ENCODE data around the gene EIF2AK3. TPM values are rescaled to one million over a fixed set of nuclear protein-coding genes. Genes with fewer than 3 reads are reported as not detected.

EIF2AK3 gene
- total and polyA plus RNA-seq, 2 of the 4 experiments (the other 2 are of a cell fraction) = 7.9 to 22.8 TPM

DNA sequence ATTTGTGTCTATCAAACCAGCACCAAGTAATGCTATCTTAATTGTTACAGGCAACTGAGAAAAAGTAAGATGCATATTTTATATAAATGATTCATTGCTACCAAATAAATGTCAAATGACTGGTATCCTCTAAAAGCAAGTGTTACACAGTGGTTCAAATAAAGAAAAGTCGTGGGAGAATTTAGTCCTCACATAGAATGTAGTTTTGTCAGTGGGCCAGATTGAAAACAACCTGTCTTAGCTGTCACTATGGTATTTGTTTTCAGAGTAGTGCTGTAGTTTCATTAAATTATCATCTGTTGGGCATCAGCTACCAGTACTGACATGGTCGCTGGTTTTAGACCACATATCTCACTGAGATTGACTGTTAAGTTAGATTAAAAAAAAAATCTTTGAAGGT lies 10.2 kb upstream of the EIF2AK3 start:
- Histone ChIP-seq H3K4me3 (ENCODE audit: insufficient read depth, low read depth, low read length) (no peak overlapping the region), H2AFZ (replicated peaks; ENCODE audit: low read length, poor library complexity) (no peak overlapping the region), H3K4me1 (ENCODE audit: control insufficient read depth, insufficient read depth, low read length) (no peaks in the 10 kb centered on the region), H2BK15ac (ENCODE audit: low read depth, low read length) (no peak overlapping the region), H3K27ac (ENCODE audit: insufficient read depth, low read length) (no peak overlapping the region), H4K5ac (ENCODE audit: low read depth, low read length) (no peak overlapping the region), H3K23ac (ENCODE audit: low read depth, low read length) (no peak overlapping the region), H3K4me2 (ENCODE audit: low read depth, low read length) (no peak overlapping the region), H2BK5ac (ENCODE audit: low read depth, low read length, poor library complexity, severe bottlenecking) (no peak overlapping the region), H2BK20ac (ENCODE audit: low read depth, low read length) (no peak overlapping the region), H3K18ac (ENCODE audit: low read depth, low read length) (no peak overlapping the region), H2AK5ac (ENCODE audit: low read depth, low read length) (no peak overlapping the region), H3K27me3 (ENCODE audit: control insufficient read depth, insufficient read depth, low read length) (peaks cover 11% of the 10 kb centered on the region; the same call in 1 of the 2 replicates), H3K79me1 (ENCODE audit: low read depth in 1 of 2, low read length in 2 of 2) (no peaks in the 10 kb centered on the region), H4K91ac (ENCODE audit: insufficient read depth, low read depth, low read length) (no peak overlapping the region), H3K9ac (ENCODE audit: low read depth, low read length) (no peak overlapping the region), H3K14ac (replicated peaks; ENCODE audit: low read depth, low read length) (no peak overlapping the region), H2AK9ac (replicated peaks; ENCODE audit: low read depth, low read length, poor library complexity) (no peak overlapping the region), H3K56ac (ENCODE audit: extremely low read depth, insufficient read depth, low read length) (no peak overlapping the region), H3K9me1 (ENCODE audit: insufficient read depth, low read length) (no peaks in the 10 kb centered on the region), H3K9me3 (ENCODE audit: control insufficient read depth, insufficient read depth, low read length) (peaks cover 5% of the 10 kb centered on the region), H2BK120ac (ENCODE audit: low read depth, low read length) (no peak overlapping the region), H4K8ac (ENCODE audit: low read depth in 2 of 2, low read length in 2 of 2) (no peak overlapping the region), H3K4ac (ENCODE audit: low read depth, low read length) (no peak overlapping the region), H4K20me1 (ENCODE audit: insufficient read depth, low read length) (no peaks in the 10 kb centered on the region), H3K36me3 (ENCODE audit: control insufficient read depth, insufficient read depth, low read length) (no peaks in the 10 kb centered on the region)
- CTCF ChIA-PET = interaction anchor here (1.1 kb wide), 1 partner anchor 34 kb away, joined by 3 read pairs; no protein-coding TSS in a partner anchor
- POLR2A ChIA-PET (ENCODE audit: unreplicated experiment) = no interaction called here
- DNase-seq (no peak), ATAC-seq (ENCODE audit: low read depth) (no peak)
- no CpG with 5 or more reads among the region's 2 CpGs for WGBS, 2 experiments (ENCODE audit: extremely low coverage in 2 of 2, insufficient read length in 1 of 2)
- in situ Hi-C loops (cut with MboI; ENCODE audit: low sequenced_read_pairs) = no loop called here
- intact Hi-C loops (cut with micrococcal nuclease) = no loop called here
- TF ChIP-seq, protein P1, sequence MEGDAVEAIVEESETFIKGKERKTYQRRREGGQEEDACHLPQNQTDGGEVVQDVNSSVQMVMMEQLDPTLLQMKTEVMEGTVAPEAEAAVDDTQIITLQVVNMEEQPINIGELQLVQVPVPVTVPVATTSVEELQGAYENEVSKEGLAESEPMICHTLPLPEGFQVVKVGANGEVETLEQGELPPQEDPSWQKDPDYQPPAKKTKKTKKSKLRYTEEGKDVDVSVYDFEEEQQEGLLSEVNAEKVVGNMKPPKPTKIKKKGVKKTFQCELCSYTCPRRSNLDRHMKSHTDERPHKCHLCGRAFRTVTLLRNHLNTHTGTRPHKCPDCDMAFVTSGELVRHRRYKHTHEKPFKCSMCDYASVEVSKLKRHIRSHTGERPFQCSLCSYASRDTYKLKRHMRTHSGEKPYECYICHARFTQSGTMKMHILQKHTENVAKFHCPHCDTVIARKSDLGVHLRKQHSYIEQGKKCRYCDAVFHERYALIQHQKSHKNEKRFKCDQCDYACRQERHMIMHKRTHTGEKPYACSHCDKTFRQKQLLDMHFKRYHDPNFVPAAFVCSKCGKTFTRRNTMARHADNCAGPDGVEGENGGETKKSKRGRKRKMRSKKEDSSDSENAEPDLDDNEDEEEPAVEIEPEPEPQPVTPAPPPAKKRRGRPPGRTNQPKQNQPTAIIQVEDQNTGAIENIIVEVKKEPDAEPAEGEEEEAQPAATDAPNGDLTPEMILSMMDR (conservative IDR thresholded peaks at IDR 0.05; ENCODE audit: low read depth, low read length) = no peak
- TF ChIP-seq SMC3 (IDR thresholded peaks at IDR 0.05; ENCODE audit: low read depth, low read length) (no peak), MXI1 (IDR thresholded peaks at IDR 0.05; ENCODE audit: borderline replicate concordance, low read depth, low read length) (no peak), BHLHE40 (IDR thresholded peaks at IDR 0.05; ENCODE audit: low read depth, low read length) (no peak), MAZ (IDR thresholded peaks at IDR 0.05; ENCODE audit: borderline replicate concordance, low read depth, low read length) (no peak), RAD21 (IDR thresholded peaks at IDR 0.05; ENCODE audit: low read length) (no peak), NFE2L2 (IDR thresholded peaks at IDR 0.05; ENCODE audit: low read depth, low read length) (no peak), MAFK (IDR thresholded peaks at IDR 0.05; ENCODE audit: low read depth, low read length) (no peak)
- TF ChIP-seq, protein P2, sequence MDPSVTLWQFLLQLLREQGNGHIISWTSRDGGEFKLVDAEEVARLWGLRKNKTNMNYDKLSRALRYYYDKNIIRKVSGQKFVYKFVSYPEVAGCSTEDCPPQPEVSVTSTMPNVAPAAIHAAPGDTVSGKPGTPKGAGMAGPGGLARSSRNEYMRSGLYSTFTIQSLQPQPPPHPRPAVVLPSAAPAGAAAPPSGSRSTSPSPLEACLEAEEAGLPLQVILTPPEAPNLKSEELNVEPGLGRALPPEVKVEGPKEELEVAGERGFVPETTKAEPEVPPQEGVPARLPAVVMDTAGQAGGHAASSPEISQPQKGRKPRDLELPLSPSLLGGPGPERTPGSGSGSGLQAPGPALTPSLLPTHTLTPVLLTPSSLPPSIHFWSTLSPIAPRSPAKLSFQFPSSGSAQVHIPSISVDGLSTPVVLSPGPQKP (IDR thresholded peaks at IDR 0.05; ENCODE audit: borderline replicate concordance, low read depth, low read length) = no peak
- TF ChIP-seq, protein P3, sequence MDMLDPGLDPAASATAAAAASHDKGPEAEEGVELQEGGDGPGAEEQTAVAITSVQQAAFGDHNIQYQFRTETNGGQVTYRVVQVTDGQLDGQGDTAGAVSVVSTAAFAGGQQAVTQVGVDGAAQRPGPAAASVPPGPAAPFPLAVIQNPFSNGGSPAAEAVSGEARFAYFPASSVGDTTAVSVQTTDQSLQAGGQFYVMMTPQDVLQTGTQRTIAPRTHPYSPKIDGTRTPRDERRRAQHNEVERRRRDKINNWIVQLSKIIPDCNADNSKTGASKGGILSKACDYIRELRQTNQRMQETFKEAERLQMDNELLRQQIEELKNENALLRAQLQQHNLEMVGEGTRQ (IDR thresholded peaks at IDR 0.05; ENCODE audit: low read depth, low read length) = no peak
- dilution Hi-C loops (cut with HindIII; ENCODE audit: low sequenced_read_pairs, unreplicated experiment) = no loop called here
- BruUV-seq (replicated peaks) = no TSS peak
